Ectodermal cell (in vitro differentiated cells): Measurements from ENCODE around the gene OR2W3.

ENCODE experiments used
- H3K27ac ChIP-seq: 2 replicates; pipeline ENCODE4 v1.7.0; 2013; ENCODE audit warnings: mild to moderate bottlenecking, low read depth, low read length; ENCODE audit not compliant: insufficient read depth, poor library complexity, severe bottlenecking
- H3K27me3 ChIP-seq: 2 replicates; pipeline ENCODE4 v1.7.0; 2013; ENCODE audit warnings: mild to moderate bottlenecking, low read length; ENCODE audit not compliant: insufficient read depth, control insufficient read depth, poor library complexity, severe bottlenecking
- H3K36me3 ChIP-seq: one replicate; pipeline ENCODE4 v1.7.0; 2013; ENCODE audit warnings: low read length; ENCODE audit not compliant: control insufficient read depth, insufficient read depth
- H3K4me1 ChIP-seq: one replicate; pipeline ENCODE4 v1.7.0; 2013; ENCODE audit warnings: low read length; ENCODE audit not compliant: control insufficient read depth, insufficient read depth
- H3K4me3 ChIP-seq: 2 replicates; pipeline ENCODE4 v1.7.0; 2013; ENCODE audit warnings: low read depth, low read length, control low read depth; ENCODE audit not compliant: insufficient read depth
- H3K9me3 ChIP-seq: 2 replicates; pipeline ENCODE4 v1.7.0; 2013; ENCODE audit warnings: mild to moderate bottlenecking, low read length, moderate library complexity; ENCODE audit not compliant: control insufficient read depth
- WGBS, 2 experiments: methylation state at CpG; one replicate each; pipeline ENCODE4 v1.1.7; 2013; ENCODE audit warnings: missing lambda C conversion rate in 2 of 2; 5-methylcytosine and 5-hydroxymethylcytosine counted together

OR2W3 gene

GRCh38 chr1:247865416-247865815 is 30.0 kb upstream of the OR2W3 start:
- H3K27me3 ChIP-seq: no peaks in the 10 kb centered on the region
- no peaks in the 10 kb centered on the region for H3K36me3 ChIP-seq
- no peak overlapping the region for H3K4me3 ChIP-seq
- H3K27ac ChIP-seq: no peak overlapping the region
- no peaks in the 10 kb centered on the region for H3K4me1 ChIP-seq
- peaks cover 6% of the 10 kb centered on the region for H3K9me3 ChIP-seq
- WGBS, 2 experiments: 74 to 77% methylated on average over 6 of the region's 6 CpGs

GRCh38 chr1:247883346-247883745 is 12.0 kb upstream of the OR2W3 start:
- H3K27ac ChIP-seq: no peak overlapping the region
- H3K9me3 ChIP-seq: peaks cover 2% of the 10 kb centered on the region
- WGBS, 2 experiments: 76 to 79% methylated on average over 9 of the region's 9 CpGs
- no peak overlapping the region for H3K4me3 ChIP-seq
- no peaks in the 10 kb centered on the region for H3K4me1 ChIP-seq
- no peaks in the 10 kb centered on the region for H3K27me3 ChIP-seq
- H3K36me3 ChIP-seq: no peaks in the 10 kb centered on the region

GRCh38 chr1:247884797-247885413 is 10.5 kb upstream of the OR2W3 start:
- Histone ChIP-seq H3K27ac (no peak overlapping the region), H3K4me1 (no peaks in the 10 kb centered on the region), H3K9me3 (peaks cover 2% of the 10 kb centered on the region), H3K4me3 (no peak overlapping the region), H3K36me3 (no peaks in the 10 kb centered on the region), H3K27me3 (no peaks in the 10 kb centered on the region)
- WGBS, 2 experiments: 87 to 96% methylated on average over 8 to 9 of the region's 10 CpGs

GRCh38 chr1:247895976-247896375 is 589 bp downstream of the OR2W3 start:
- 80 to 81% methylated on average over 14 of the region's 14 CpGs for WGBS, 2 experiments
- H3K27ac ChIP-seq: no peak overlapping the region
- no peaks in the 10 kb centered on the region for H3K27me3 ChIP-seq
- no peak overlapping the region for H3K4me3 ChIP-seq
- H3K4me1 ChIP-seq: no peaks in the 10 kb centered on the region
- H3K9me3 ChIP-seq: peaks cover 7% of the 10 kb centered on the region
- H3K36me3 ChIP-seq: no peaks in the 10 kb centered on the region

- Histone ChIP-seq H3K4me1 (no peaks in the 10 kb centered on the region), H3K9me3 (peaks cover 4% of the 10 kb centered on the region), H3K27ac (no peak overlapping the region), H3K4me3 (no peak overlapping the region), H3K36me3 (no peaks in the 10 kb centered on the region), H3K27me3 (no peaks in the 10 kb centered on the region)
- WGBS, 2 experiments: 75 to 77% methylated on average over 6 of the region's 6 CpGs
These were observed 8.7 kb downstream of the OR2W3 start for GRCh38 chr1:247904122-247904521.

- Histone ChIP-seq H3K4me3 (no peak overlapping the region), H3K36me3 (no peaks in the 10 kb centered on the region), H3K27me3 (no peaks in the 10 kb centered on the region), H3K4me1 (no peaks in the 10 kb centered on the region), H3K27ac (no peak overlapping the region), H3K9me3 (peaks cover 4% of the 10 kb centered on the region)
- WGBS, 2 experiments: 89 to 90% methylated on average over 13 of the region's 13 CpGs
These were observed 9.8 kb downstream of the OR2W3 start for GRCh38 chr1:247905181-247905580.

- Histone ChIP-seq H3K36me3 (no peaks in the 10 kb centered on the region), H3K27ac (no peak overlapping the region), H3K4me3 (no peak overlapping the region), H3K9me3 (peaks cover 4% of the 10 kb centered on the region), H3K27me3 (no peaks in the 10 kb centered on the region), H3K4me1 (no peaks in the 10 kb centered on the region)
- 66% methylated on average over 9 of the region's 9 CpGs for WGBS, 2 experiments
These were observed 10.6 kb downstream of the OR2W3 start for GRCh38 chr1:247905910-247906503.

GRCh38 chr1:247906504-247907047 is 11.2 kb downstream of the OR2W3 start:
- Histone ChIP-seq H3K27me3 (no peaks in the 10 kb centered on the region), H3K9me3 (peaks cover 4% of the 10 kb centered on the region), H3K4me1 (no peaks in the 10 kb centered on the region), H3K27ac (no peak overlapping the region), H3K4me3 (no peak overlapping the region), H3K36me3 (no peaks in the 10 kb centered on the region)
- WGBS, 2 experiments: 92 to 93% methylated on average over 5 of the region's 7 CpGs

- 78 to 80% methylated on average over 5 of the region's 5 CpGs for WGBS, 2 experiments
- no peaks in the 10 kb centered on the region for H3K27me3 ChIP-seq
- peaks cover 4% of the 10 kb centered on the region for H3K9me3 ChIP-seq
- H3K4me3 ChIP-seq: no peak overlapping the region
- H3K4me1 ChIP-seq: no peaks in the 10 kb centered on the region
- no peaks in the 10 kb centered on the region for H3K36me3 ChIP-seq
- no peak overlapping the region for H3K27ac ChIP-seq
These were observed 13.4 kb downstream of the OR2W3 start for GRCh38 chr1:247908766-247909165.

GRCh38 chr1:247913786-247914185 is 18.4 kb downstream of the OR2W3 start:
- 41 to 53% methylated on average over 2 of the region's 2 CpGs for WGBS, 2 experiments
- H3K4me1 ChIP-seq: no peaks in the 10 kb centered on the region
- peaks cover 6% of the 10 kb centered on the region for H3K9me3 ChIP-seq

More at GRCh38 chr1:247913786-247914185, 18.4 kb downstream of the OR2W3 start:
- Histone ChIP-seq H3K27ac (no peak overlapping the region), H3K36me3 (no peaks in the 10 kb centered on the region), H3K27me3 (no peaks in the 10 kb centered on the region), H3K4me3 (no peak overlapping the region)
